Endothelial cell of umbilical vein (primary cell): ENCODE results near the gene KHK. TPM values are rescaled to one million over a fixed set of nuclear protein-coding genes. Genes with fewer than 3 reads are reported as not detected.
"Not testable (repeated sequence)": the region's sequence is repeated elsewhere in the genome, so short reads cannot be mapped to it uniquely, and the experiment has no call there.

Source experiments
- BruUV-seq: library from RNA; stranded (reverse); fragments of 400-500 nt; replicated peaks from 2 replicates; lab custom pipeline; 2021; lab: Mats Ljungman, UMichigan
- CTCF ChIA-PET: fragments of 300-600, 350-600 bp; sonication (Branson Sonifier 250); formaldehyde crosslinking; loops from one replicate; lab custom pipeline; 2021; ENCODE audit warnings: antibody characterized with exemption, inconsistent platforms; lab: Charles Lee
- POLR2A ChIA-PET: fragments of 300-600, 350-600 bp; sonication (Branson Sonifier 250); formaldehyde crosslinking; loops from one replicate; lab custom pipeline; 2021; ENCODE audit warnings: antibody characterized with exemption, inconsistent platforms; lab: Charles Lee
- DNase-seq: peaks from one replicate; pipeline ENCODE4 v3.0.0-alpha.2; 2011; ENCODE audit warnings: low read depth, low spot score
- FAIRE-seq: peaks from 2 replicates; lab custom pipeline; 2011; peaks lifted over from hg19 to GRCh38; lab: Jason Lieb, UNC
- H2AFZ ChIP-seq: 2 replicates; pipeline ENCODE4 v1.6.0; 2012; ENCODE audit warnings: low read depth, low read length, control low read depth, inconsistent platforms
- H3K27ac ChIP-seq: 2 replicates; pipeline ENCODE4 v1.5.1; 2011; ENCODE audit warnings: low read depth, mild to moderate bottlenecking, control low read depth, low read length, moderate library complexity; ENCODE audit not compliant: insufficient read depth
- H3K27me3 ChIP-seq, 2 experiments: 2 replicates each; pipeline versions ENCODE4 v1.6.0 to v1.6.1; 2011; ENCODE audit warnings: low read length in 2 of 2, mixed read lengths in 1 of 2; ENCODE audit not compliant: control insufficient read depth in 2 of 2, insufficient read depth in 2 of 2
- H3K36me3 ChIP-seq, 2 experiments: 2 replicates in 1 of 2; 3 replicates in 1 of 2; pipeline ENCODE4 v1.5.1; 2011; ENCODE audit warnings: low read length in 2 of 2, mild to moderate bottlenecking in 1 of 2, moderate library complexity in 1 of 2; ENCODE audit not compliant: control insufficient read depth in 2 of 2, insufficient read depth in 2 of 2; ENCODE audit errors: extremely low read depth in 1 of 2
- H3K4me1 ChIP-seq: 3 replicates; pipeline ENCODE4 v1.5.1; 2011; ENCODE audit warnings: mild to moderate bottlenecking, low read length; ENCODE audit not compliant: control insufficient read depth, insufficient read depth; ENCODE audit errors: extremely low read depth
- H3K4me2 ChIP-seq: 2 replicates; pipeline ENCODE4 v1.6.1; 2011; ENCODE audit warnings: low read length, control low read depth, mixed read lengths; ENCODE audit not compliant: insufficient read depth
- H3K4me3 ChIP-seq, 3 experiments: fragments of 200-600 bp in 1 of 3; sonication (generic), shearing (Covaris generic) in 1 of 3; replicated peaks in 1 of 3; 2 replicates each; pipeline ENCODE4 v1.5.1; 2011 to 2016; ENCODE audit warnings: control low read depth in 3 of 3, low read length in 3 of 3, mild to moderate bottlenecking in 2 of 3, inconsistent platforms in 1 of 3, low read depth in 1 of 3, moderate library complexity in 1 of 3; ENCODE audit not compliant: insufficient read depth in 1 of 3
- H3K79me2 ChIP-seq: 2 replicates; pipeline ENCODE4 v1.6.0; 2012; ENCODE audit warnings: low read length, inconsistent platforms; ENCODE audit not compliant: control insufficient read depth, insufficient read depth
- H3K9ac ChIP-seq: replicated peaks from 2 replicates; pipeline ENCODE3; 2011; ENCODE audit warnings: low read length, control low read depth; ENCODE audit not compliant: insufficient read depth; ENCODE audit errors: extremely low read depth
- H3K9me1 ChIP-seq: replicated peaks from 3 replicates; pipeline ENCODE4 v1.6.0; 2011; ENCODE audit warnings: mild to moderate bottlenecking, low read length; ENCODE audit not compliant: control insufficient read depth, insufficient read depth; ENCODE audit errors: extremely low read depth
- H3K9me3 ChIP-seq: replicated peaks from 2 replicates; pipeline ENCODE4 v1.5.1; 2012; ENCODE audit warnings: low read length, inconsistent platforms; ENCODE audit not compliant: control insufficient read depth, insufficient read depth
- H4K20me1 ChIP-seq: replicated peaks from 2 replicates; pipeline ENCODE3; 2011; ENCODE audit warnings: mild to moderate bottlenecking, low read length; ENCODE audit not compliant: control insufficient read depth, insufficient read depth; ENCODE audit errors: extremely low read depth
- POLR2AphosphoS5 ChIP-seq: IDR thresholded peaks from 2 replicates; pipeline ENCODE4 v1.6.1; 2012; ENCODE audit warnings: low read depth, mild to moderate bottlenecking, control low read depth, low read length, moderate library complexity; ENCODE audit not compliant: insufficient read depth
- dilution Hi-C: fragments of 300-500 bp; cut with MboI; formaldehyde crosslinking; loops from one replicate; pipeline ENCODE4 v1.15.0; 2019; ENCODE audit warnings: low sequenced_read_pairs; ENCODE audit not compliant: extremely low pct_ligation_motif_present
- intact Hi-C: fragments of 100-400 bp; cut with micrococcal nuclease; formaldehyde crosslinking; loops from one replicate; pipeline ENCODE4 v1.10.0; 2022
- polyA plus RNA-seq, 4 experiments: library from polyadenylated mRNA; depleted of rRNA in 3 of 4; stranded (reverse) in 3 of 4; unstranded in 1 of 4; fragments of >200 nt; gene quantifications; 2 replicates each; pipeline versions ENCODE4 v1.2.1 to v1.2.3, GENCODE V29; 2011 to 2012; ENCODE audit warnings: missing spikeins in 1 of 4
- total RNA-seq: library from RNA; stranded (reverse); gene quantifications from 2 replicates; pipeline ENCODE4 v1.2.3, GENCODE V29; 2021

KHK gene
- total and polyA plus RNA-seq, 2 donors (not counting 3 experiments of a cell fraction or from before 2014, with no cell fraction given): 2.9 to 4.4 TPM

- Histone ChIP-seq H2AFZ (no peak overlapping the region), H3K4me3 (no peak overlapping the region), H3K79me2 (no peaks in the 10 kb centered on the region), H3K4me1 (no peaks in the 10 kb centered on the region), H3K27me3 (no peaks in the 10 kb centered on the region), H3K4me2 (no peak overlapping the region), H3K9me3 (no peaks in the 10 kb centered on the region), H3K9ac (no peak overlapping the region), H3K36me3 (no peaks in the 10 kb centered on the region), H3K27ac (no peak overlapping the region), H4K20me1 (no peaks in the 10 kb centered on the region), H3K9me1 (no peaks in the 10 kb centered on the region)
- BruUV-seq: no TSS peak
- dilution Hi-C loops (no loop called here), intact Hi-C loops (no loop called here)
- CTCF ChIA-PET: interaction anchor here (0.9 to 1.9 kb wide), 6 partner anchors 9 to 194 kb away, joined by 3 to 10 read pairs (median 4); no protein-coding TSS in a partner anchor
- FAIRE-seq: no peak
- TF ChIP-seq POLR2AphosphoS5: no peak
- no peak for DNase-seq
- POLR2A ChIA-PET: no interaction called here
Measured at GRCh38 chr2:27109083-27109482, 22.5 kb downstream of the KHK start.

DNA sequence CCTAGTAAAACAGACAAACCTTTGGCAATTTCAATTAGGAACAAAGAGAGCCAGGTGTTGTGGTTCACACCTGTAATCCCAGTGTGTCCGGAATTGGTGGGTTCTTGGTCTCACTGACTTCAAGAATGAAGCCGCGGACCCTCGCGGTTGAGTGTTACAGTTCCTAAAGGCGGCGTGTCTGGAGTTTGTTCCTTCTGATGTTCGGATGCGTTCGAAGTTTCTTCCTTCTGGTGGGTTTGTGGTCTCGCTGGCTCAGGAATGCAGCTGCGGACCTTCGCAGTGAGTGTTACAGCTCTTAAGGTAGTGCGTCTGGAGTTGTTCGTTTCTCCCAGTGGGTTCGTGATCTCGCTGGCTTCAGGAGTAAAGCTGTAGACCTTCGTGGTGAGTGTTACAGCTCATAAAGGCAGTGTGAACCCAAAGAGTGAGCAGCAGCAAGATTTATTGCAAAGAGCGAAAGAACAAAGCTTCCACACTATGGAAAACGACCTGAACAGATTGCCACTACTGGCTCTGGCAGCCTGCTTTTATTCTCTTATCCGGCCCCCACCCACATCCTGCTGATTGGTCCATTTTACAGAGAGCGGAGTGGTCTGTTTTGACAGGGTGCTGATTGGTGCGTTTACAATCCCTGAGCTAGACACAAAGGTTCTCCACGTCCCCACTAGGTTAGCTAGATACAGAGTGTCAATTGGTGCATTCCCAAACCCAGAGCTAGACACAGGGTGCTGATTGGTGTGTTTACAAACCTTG is 24.2 kb downstream of the KHK start:
- H3K9me3 ChIP-seq, H2AFZ ChIP-seq, dilution Hi-C loops, H3K27me3 ChIP-seq, DNase-seq, intact Hi-C loops, POLR2A ChIA-PET, H3K36me3 ChIP-seq, BruUV-seq, H4K20me1 ChIP-seq, H3K9me1 ChIP-seq, H3K9ac ChIP-seq, H3K4me3 ChIP-seq, H3K4me1 ChIP-seq, H3K27ac ChIP-seq, H3K4me2 ChIP-seq, FAIRE-seq, H3K79me2 ChIP-seq: not testable (repeated sequence)
- CTCF ChIA-PET: interaction anchor here (1.1 kb wide), 1 partner anchor 23 kb away, joined by 3 read pairs; no protein-coding TSS in a partner anchor

DNA sequence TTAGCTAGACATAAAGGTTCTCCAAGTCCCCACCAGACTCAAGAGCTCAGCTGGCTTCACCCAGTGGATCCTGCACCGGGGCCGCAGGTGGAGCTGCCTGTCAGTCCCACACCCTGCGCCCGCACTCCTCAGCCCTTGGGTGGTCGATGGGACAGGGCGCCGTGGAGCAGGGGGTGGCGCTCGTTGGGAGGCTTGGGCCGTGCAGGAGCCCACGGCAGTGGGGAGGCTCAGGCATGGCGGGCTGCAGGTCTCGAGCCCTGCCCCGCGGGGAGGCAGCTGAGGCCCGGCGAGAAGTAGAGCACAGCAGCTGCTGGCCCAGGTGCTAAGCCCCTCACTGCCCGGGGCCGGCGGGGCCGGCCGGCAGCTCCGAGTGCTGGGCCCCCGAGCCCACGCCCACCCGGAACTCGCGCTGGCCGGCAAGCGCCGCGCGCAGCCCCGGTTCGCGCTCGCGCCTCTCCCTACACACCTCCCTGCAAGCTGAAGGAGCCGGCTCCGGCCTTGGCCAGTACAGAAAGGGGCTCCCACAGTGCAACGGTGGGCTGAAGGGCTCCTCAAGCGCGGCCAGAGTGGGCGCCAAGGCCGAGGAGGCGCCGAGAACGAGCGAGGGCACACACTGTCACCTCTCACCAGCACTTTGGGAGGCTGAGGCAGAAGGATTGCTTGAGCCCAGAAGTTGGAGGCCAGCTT is 25.0 kb downstream of the KHK start:
- H3K36me3 ChIP-seq, H2AFZ ChIP-seq, H3K9me3 ChIP-seq, H3K27me3 ChIP-seq, H3K9me1 ChIP-seq, dilution Hi-C loops, H4K20me1 ChIP-seq, H3K4me1 ChIP-seq, intact Hi-C loops, H3K4me3 ChIP-seq, POLR2A ChIA-PET, DNase-seq, BruUV-seq, H3K79me2 ChIP-seq, H3K9ac ChIP-seq, FAIRE-seq, H3K4me2 ChIP-seq, H3K27ac ChIP-seq: not testable (repeated sequence)
- CTCF ChIA-PET: interaction anchor here (1.1 kb wide), 1 partner anchor 22 kb away, joined by 3 read pairs; no protein-coding TSS in a partner anchor
